Astrocyte (in vitro differentiated cells and primary cell): Measurements from ENCODE around the gene RAB4A. TPM values are rescaled to one million over a fixed set of nuclear protein-coding genes. Genes with fewer than 3 reads are reported as not detected.
A peak's percentile ranks its signal among the peaks of the same experiment; 100 is the strongest.

Experiments used
- DNase-seq: peaks from one replicate; pipeline ENCODE4 v3.0.0-alpha.2; 2010; ENCODE audit warnings: low read depth
- FAIRE-seq: peaks from 2 replicates; lab custom pipeline; 2011; peaks lifted over from hg19 to GRCh38; lab: Jason Lieb, UNC
- H2AFZ ChIP-seq: 2 replicates; pipeline ENCODE4 v1.6.0; 2012; ENCODE audit warnings: low read depth, low read length, inconsistent platforms
- H3K27ac ChIP-seq: 2 replicates; pipeline ENCODE4 v1.5.1; 2011; ENCODE audit warnings: low read depth, low read length, inconsistent platforms
- H3K27me3 ChIP-seq: 2 replicates; pipeline ENCODE4 v1.6.0; 2011; ENCODE audit warnings: low read length, inconsistent platforms; ENCODE audit not compliant: insufficient read depth
- H3K36me3 ChIP-seq: 2 replicates; pipeline ENCODE4 v1.5.1; 2011; ENCODE audit warnings: low read length, inconsistent platforms; ENCODE audit not compliant: insufficient read depth
- H3K4me1 ChIP-seq: 2 replicates; pipeline ENCODE4 v1.5.1; 2011; ENCODE audit warnings: low read length, inconsistent platforms; ENCODE audit not compliant: insufficient read depth
- H3K4me2 ChIP-seq: 2 replicates; pipeline ENCODE4 v1.6.0; 2012; ENCODE audit warnings: low read length, inconsistent platforms
- H3K4me3 ChIP-seq: 2 replicates; pipeline ENCODE4 v1.5.1; 2011; ENCODE audit warnings: low read depth, mild to moderate bottlenecking, low read length, inconsistent platforms; ENCODE audit not compliant: insufficient read depth
- H3K79me2 ChIP-seq: 2 replicates; pipeline ENCODE4 v1.6.0; 2012; ENCODE audit warnings: mild to moderate bottlenecking, low read length, inconsistent platforms; ENCODE audit not compliant: insufficient read depth
- H3K9ac ChIP-seq: 2 replicates; pipeline ENCODE4 v1.6.0; 2012; ENCODE audit warnings: mild to moderate bottlenecking, low read length, inconsistent platforms
- H3K9me3 ChIP-seq: 2 replicates; pipeline ENCODE4 v1.5.1; 2012; ENCODE audit warnings: low read depth, mild to moderate bottlenecking, low read length, inconsistent platforms; ENCODE audit not compliant: insufficient read depth
- H4K20me1 ChIP-seq: 2 replicates; pipeline ENCODE4 v1.6.0; 2012; ENCODE audit warnings: low read length, inconsistent platforms; ENCODE audit not compliant: insufficient read depth
- H3K27ac Mint-ChIP-seq: one replicate; pipeline ENCODE4 v1.8.0; 2021; ENCODE audit warnings: mild to moderate bottlenecking, mixed read lengths; ENCODE audit not compliant: unreplicated experiment
- H3K27me3 Mint-ChIP-seq: one replicate; pipeline ENCODE4 v1.8.0; 2021; ENCODE audit warnings: low read depth, mixed read lengths; ENCODE audit not compliant: unreplicated experiment
- H3K36me3 Mint-ChIP-seq: one replicate; pipeline ENCODE4 v1.8.0; 2021; ENCODE audit warnings: low read depth, mixed read lengths; ENCODE audit not compliant: unreplicated experiment
- H3K4me1 Mint-ChIP-seq: one replicate; pipeline ENCODE4 v1.8.0; 2021; ENCODE audit warnings: low read depth, mixed read lengths; ENCODE audit not compliant: unreplicated experiment
- H3K4me3 Mint-ChIP-seq: one replicate; pipeline ENCODE4 v1.8.0; 2021; ENCODE audit warnings: mild to moderate bottlenecking, moderate library complexity, mixed read lengths; ENCODE audit not compliant: unreplicated experiment
- H3K9me3 Mint-ChIP-seq: one replicate; pipeline ENCODE4 v1.8.0; 2021; ENCODE audit warnings: mild to moderate bottlenecking, mixed read lengths; ENCODE audit not compliant: unreplicated experiment
- EZH2 ChIP-seq: IDR thresholded peaks from 2 replicates; pipeline ENCODE4 v1.6.1; 2012; ENCODE audit warnings: mild to moderate bottlenecking, low read length, inconsistent platforms; ENCODE audit not compliant: insufficient read depth
- total RNA-seq: library from RNA; stranded (reverse); gene quantifications from 2 replicates; pipeline ENCODE4 v1.2.1, GENCODE V29; 2021
- TF ChIP-seq, protein P1 (sequence below): IDR thresholded peaks from 2 replicates; pipeline ENCODE4 v1.5.1; 2011; ENCODE audit warnings: low read depth, mild to moderate bottlenecking, inconsistent platforms, low read length, moderate library complexity; ENCODE audit not compliant: insufficient read depth

The RAB4A gene
- total RNA-seq, 1 donor from 2014 or later = 58.6 TPM

DNA sequence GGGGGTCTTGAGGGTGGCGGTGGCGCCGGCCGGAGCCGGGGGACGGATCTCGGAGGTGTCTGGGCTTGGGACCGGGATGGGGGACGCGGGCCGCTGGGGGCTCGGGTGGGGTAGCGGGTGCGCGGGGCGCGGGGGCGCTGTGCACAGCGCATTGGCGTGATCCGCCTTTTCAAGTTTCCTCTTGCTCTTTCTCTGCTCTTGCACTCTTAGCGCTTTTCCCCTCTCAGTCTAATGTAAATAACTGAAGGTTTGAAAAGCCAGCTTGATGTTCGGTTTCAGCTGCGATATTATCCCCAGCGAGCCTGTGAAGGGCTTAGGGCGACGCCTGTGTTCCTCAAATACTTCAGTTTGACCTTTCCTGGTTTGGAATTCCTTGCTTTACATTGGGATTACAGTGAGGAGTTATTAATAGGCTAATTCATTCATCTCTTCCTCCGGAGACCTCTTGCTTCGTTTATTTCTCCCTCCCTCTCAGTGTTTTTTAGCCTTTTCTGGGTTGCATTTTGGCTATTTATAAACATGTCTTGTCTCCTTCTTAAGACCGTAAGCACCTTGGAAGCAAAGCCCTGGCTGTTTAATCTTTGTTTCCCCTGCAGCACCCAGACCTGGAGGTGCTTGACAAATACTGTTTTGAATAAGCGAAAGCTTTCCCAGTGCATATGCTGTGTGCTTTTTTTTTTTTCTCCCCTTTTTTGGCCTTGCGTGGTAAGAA, 693 bp downstream of the RAB4A start:
- FAIRE-seq = no peak
- DNase-seq = no peak
- H3K9me3 Mint-ChIP-seq = peaks cover 6% of the 10 kb centered on the region
- no peaks in the 10 kb centered on the region for H3K27me3 Mint-ChIP-seq
- peak overlapping the region; percentile 95 for H3K27ac Mint-ChIP-seq
- peaks cover 5% of the 10 kb centered on the region for H3K36me3 Mint-ChIP-seq
- peak overlapping the region; percentile 82 for H3K9ac ChIP-seq
- H4K20me1 ChIP-seq = peaks cover 46% of the 10 kb centered on the region
- no peaks in the 10 kb centered on the region for H3K36me3 ChIP-seq
- TF ChIP-seq, protein P1, sequence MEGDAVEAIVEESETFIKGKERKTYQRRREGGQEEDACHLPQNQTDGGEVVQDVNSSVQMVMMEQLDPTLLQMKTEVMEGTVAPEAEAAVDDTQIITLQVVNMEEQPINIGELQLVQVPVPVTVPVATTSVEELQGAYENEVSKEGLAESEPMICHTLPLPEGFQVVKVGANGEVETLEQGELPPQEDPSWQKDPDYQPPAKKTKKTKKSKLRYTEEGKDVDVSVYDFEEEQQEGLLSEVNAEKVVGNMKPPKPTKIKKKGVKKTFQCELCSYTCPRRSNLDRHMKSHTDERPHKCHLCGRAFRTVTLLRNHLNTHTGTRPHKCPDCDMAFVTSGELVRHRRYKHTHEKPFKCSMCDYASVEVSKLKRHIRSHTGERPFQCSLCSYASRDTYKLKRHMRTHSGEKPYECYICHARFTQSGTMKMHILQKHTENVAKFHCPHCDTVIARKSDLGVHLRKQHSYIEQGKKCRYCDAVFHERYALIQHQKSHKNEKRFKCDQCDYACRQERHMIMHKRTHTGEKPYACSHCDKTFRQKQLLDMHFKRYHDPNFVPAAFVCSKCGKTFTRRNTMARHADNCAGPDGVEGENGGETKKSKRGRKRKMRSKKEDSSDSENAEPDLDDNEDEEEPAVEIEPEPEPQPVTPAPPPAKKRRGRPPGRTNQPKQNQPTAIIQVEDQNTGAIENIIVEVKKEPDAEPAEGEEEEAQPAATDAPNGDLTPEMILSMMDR = no peak
- TF ChIP-seq EZH2 = no peak
- H3K4me2 ChIP-seq = peak overlapping the region; percentile 94
- H3K4me3 Mint-ChIP-seq = peak overlapping the region; percentile 98
- H3K4me1 ChIP-seq = peaks cover 9% of the 10 kb centered on the region
- H2AFZ ChIP-seq = peak overlapping the region; percentile 81
- H3K4me1 Mint-ChIP-seq = peaks cover 10% of the 10 kb centered on the region
- peak overlapping the region; percentile 96 for H3K4me3 ChIP-seq
- no peaks in the 10 kb centered on the region for H3K9me3 ChIP-seq
- H3K27me3 ChIP-seq = no peaks in the 10 kb centered on the region
- H3K79me2 ChIP-seq = peaks cover 51% of the 10 kb centered on the region
- peak overlapping the region; percentile 36 for H3K27ac ChIP-seq

DNA sequence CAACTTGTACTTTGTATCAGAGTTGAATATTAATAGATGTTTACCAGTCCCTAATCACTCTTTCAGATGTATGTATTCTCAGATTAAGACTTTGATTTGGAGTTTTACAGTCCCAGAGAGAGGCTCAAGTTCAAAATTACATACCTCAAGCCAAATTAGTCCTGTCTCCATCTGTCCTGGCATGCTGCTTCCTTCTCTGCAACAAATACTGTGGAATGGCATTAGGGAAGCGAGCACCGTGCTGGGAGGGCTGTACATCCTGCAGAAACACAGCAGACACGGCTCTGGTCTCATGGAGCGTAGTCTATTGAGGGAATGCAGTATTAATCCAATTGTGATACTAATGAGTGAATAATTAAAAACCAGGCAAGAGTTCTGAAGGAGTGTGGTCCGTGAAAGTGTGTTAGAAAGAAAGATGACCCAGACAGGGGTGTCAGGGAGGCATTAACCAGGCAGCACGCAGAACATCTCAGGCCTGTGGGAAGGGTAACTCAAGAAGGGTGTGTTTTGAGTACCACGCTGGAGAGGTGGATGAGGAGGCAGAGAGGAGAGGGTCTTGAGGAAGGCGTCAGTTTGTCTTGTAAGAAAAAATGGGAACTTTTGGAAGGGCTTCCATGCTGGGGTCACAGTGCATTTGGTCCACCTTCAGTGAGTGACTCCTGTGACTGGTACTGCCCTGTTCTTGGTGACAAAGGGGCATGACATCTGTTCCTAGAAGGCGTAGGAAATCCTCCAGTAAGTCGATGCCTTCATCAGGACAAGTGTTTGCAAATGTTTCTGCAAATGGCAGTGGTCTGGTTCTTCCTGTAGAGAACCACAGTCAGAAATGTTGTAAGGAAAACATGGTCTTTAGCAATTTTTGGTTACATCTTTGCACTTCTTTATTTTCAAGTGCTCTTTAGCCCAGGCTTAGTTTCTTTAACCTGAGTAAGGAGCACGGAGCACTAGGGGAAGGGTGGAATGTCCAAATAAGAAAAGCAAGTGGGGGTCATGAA, 1.6 kb downstream of the RAB4A start:
- peaks cover 53% of the 10 kb centered on the region for H4K20me1 ChIP-seq
- no peak overlapping the region for H2AFZ ChIP-seq
- H3K79me2 ChIP-seq = peaks cover 58% of the 10 kb centered on the region
- no peaks in the 10 kb centered on the region for H3K9me3 ChIP-seq
- Mint-ChIP-seq H3K27ac (no peak overlapping the region), H3K9me3 (peaks cover 3% of the 10 kb centered on the region), H3K4me3 (peak overlapping the region; percentile 98), H3K4me1 (peaks cover 10% of the 10 kb centered on the region), H3K36me3 (peaks cover 4% of the 10 kb centered on the region), H3K27me3 (no peaks in the 10 kb centered on the region)
- FAIRE-seq (no peak), DNase-seq (no peak)
- H3K4me1 ChIP-seq = peaks cover 9% of the 10 kb centered on the region
- peak overlapping the region; percentile 82 for H3K9ac ChIP-seq
- no peak overlapping the region for H3K27ac ChIP-seq
- peak overlapping the region; percentile 94 for H3K4me2 ChIP-seq
- peak overlapping the region; percentile 96 for H3K4me3 ChIP-seq
- no peaks in the 10 kb centered on the region for H3K36me3 ChIP-seq
- H3K27me3 ChIP-seq = no peaks in the 10 kb centered on the region
- TF ChIP-seq EZH2 = no peak
- TF ChIP-seq, protein P1 = no peak
